Testis (tissue), 3 donors: ENCODE results near the gene EHMT2. TPM values are rescaled to one million over a fixed set of nuclear protein-coding genes. Genes with fewer than 3 reads are reported as not detected.
"Not testable (repeated sequence)": the region's sequence is repeated elsewhere in the genome, so short reads cannot be mapped to it uniquely, and the experiment has no call there.

ENCODE experiments used
- DNase-seq: peaks from one replicate; pipeline ENCODE4 v3.0.0-alpha.2; 2019
- H3K27ac ChIP-seq, 2 donors: fragments of 200-600 bp; sonication (generic); one replicate each; pipeline ENCODE4 v1.5.1; 2019
- H3K27me3 ChIP-seq: fragments of 200-600 bp; sonication (generic); one replicate; pipeline ENCODE4 v1.5.1; 2019
- H3K36me3 ChIP-seq: fragments of 200-600 bp; sonication (generic); one replicate; pipeline ENCODE4 v1.5.1; 2017; ENCODE audit warnings: low read depth; ENCODE audit errors: missing control alignments
- H3K4me1 ChIP-seq: fragments of 200-600 bp; sonication (generic); one replicate; pipeline ENCODE4 v1.5.1; 2019
- H3K4me3 ChIP-seq, 2 donors: fragments of 200-600 bp; sonication (generic); one replicate each; pipeline ENCODE4 v1.5.1; 2017 to 2019
- H3K9me3 ChIP-seq: fragments of 200-600 bp; sonication (generic); one replicate; pipeline ENCODE4 v1.5.1; 2017
- POLR2A ChIP-seq: fragments of 450-650 bp; IDR thresholded peaks from one replicate; pipeline ENCODE4 v1.6.1; 2017; ENCODE audit warnings: antibody characterized with exemption, mild to moderate bottlenecking, moderate library complexity
- WGBS, 2 donors: methylation state at CpG; one replicate each; pipeline ENCODE4 v1.1.5; 2018; 5-methylcytosine and 5-hydroxymethylcytosine counted together
- intact Hi-C: fragments of 100-400 bp; cut with DNase I; formaldehyde crosslinking; loops from one replicate; pipeline ENCODE4 v1.15.1; 2023; ENCODE audit warnings: low total_unique reads
- polyA plus RNA-seq: library from polyadenylated mRNA; stranded (reverse); fragments of 350-450 nt; fragmentation: Illumina TruSeq; extraction: RNeasy Lipid Tissue Mini Kit (QIAGEN cat#74804); gene quantifications from one replicate; pipeline ENCODE4 v1.2.3, GENCODE V29; 2014; ENCODE audit warnings: low read depth, low replicate concordance; ENCODE audit not compliant: insufficient read depth
- total RNA-seq, 2 donors: library from RNA; depleted of rRNA; stranded (reverse); fragments of >200 nt; gene quantifications; one replicate each; pipeline ENCODE4 v1.2.3, GENCODE V29; 2016
- TF ChIP-seq, protein P1 (sequence below), 3 experiments: fragments of 450-650 bp in 2 of 3; fragments of 200-600 bp in 1 of 3; sonication (generic) in 1 of 3; IDR thresholded peaks; one replicate each; pipeline ENCODE4 v1.5.1; 2016 to 2019; ENCODE audit warnings: antibody characterized with exemption in 3 of 3, mild to moderate bottlenecking in 2 of 3, moderate library complexity in 1 of 3

Gene EHMT2
- total and polyA plus RNA-seq, 3 donors from 2014 or later = 82.2 to 106 (median 102) TPM

DNA sequence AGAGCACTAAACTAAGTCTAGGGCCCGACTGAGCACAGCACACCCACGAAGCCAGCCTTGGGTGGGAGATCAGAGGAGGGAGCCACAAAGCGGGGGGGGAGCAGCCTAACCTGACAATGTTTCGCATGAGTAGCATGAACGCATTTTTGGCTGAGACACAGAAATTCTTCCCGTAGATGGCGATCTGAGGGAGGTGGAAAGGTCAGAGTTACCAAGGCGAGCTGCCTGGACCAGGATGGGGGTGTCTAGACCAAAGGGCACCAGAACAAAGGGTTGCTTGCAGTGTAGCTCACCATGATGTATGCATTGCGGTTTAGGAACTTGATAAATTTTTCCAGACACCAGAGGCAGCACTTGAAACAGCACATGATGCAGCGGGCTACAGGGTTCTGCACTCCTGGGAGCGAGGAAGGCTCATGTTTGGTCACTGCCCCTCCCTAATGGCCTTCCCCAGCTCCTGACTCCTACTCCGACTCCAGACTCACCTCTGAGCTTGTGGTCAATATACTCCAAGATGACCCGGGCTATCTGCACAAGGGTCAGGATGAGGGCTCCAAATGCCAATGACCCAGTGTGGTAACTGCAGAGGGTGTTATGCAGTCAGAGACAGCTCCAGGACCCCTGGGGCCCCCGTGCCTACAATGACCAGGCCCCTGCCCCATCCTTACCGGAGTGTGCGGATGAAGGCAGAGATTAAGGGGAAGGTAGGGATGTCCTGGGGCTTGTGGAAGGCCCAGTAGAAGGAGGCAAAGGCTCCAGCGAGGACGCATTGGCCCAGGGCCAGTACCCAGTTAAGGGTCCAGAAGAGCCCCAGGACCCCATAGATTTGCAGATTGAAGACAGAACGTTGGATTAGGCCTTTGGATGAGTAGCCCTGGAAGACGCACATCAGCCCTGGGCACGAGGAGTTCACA, 32.0 kb downstream of the EHMT2 start:
- H3K27me3 ChIP-seq = no peaks in the 10 kb centered on the region
- no peaks in the 10 kb centered on the region for H3K36me3 ChIP-seq
- H3K4me3 ChIP-seq = no peak overlapping the region
- no peak for DNase-seq
- TF ChIP-seq, protein P1, sequence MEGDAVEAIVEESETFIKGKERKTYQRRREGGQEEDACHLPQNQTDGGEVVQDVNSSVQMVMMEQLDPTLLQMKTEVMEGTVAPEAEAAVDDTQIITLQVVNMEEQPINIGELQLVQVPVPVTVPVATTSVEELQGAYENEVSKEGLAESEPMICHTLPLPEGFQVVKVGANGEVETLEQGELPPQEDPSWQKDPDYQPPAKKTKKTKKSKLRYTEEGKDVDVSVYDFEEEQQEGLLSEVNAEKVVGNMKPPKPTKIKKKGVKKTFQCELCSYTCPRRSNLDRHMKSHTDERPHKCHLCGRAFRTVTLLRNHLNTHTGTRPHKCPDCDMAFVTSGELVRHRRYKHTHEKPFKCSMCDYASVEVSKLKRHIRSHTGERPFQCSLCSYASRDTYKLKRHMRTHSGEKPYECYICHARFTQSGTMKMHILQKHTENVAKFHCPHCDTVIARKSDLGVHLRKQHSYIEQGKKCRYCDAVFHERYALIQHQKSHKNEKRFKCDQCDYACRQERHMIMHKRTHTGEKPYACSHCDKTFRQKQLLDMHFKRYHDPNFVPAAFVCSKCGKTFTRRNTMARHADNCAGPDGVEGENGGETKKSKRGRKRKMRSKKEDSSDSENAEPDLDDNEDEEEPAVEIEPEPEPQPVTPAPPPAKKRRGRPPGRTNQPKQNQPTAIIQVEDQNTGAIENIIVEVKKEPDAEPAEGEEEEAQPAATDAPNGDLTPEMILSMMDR (IDR thresholded peaks at IDR 0.05) = no peak
- TF ChIP-seq POLR2A = no peak
- intact Hi-C loops = no loop called here
- no peaks in the 10 kb centered on the region for H3K9me3 ChIP-seq
- 79 to 84% methylated on average over 21 of the region's 21 CpGs for WGBS, 2 donors
- H3K4me1 ChIP-seq = peaks cover 18% of the 10 kb centered on the region
- no peak overlapping the region for H3K27ac ChIP-seq

DNA sequence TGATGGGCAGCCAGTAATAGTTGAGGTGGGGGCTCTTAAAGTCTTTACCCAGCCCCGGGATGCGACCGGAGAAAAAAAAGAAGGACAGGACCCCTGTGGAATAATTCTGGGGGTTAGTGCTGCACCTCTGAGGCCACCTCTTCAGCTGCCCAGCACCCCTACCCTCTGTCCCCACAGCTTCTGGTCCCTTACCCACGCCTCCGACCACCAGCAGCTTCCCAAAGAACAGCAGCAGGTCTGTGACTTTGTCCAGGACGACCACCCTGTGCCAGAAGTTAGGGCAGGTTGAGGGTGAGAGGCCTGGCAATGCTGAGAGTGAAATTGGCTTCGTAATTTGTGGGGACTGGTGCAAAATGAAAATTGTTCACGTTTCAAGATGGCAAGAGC, 32.7 kb downstream of the EHMT2 start:
- intact Hi-C loops = no loop called here
- H3K4me1 ChIP-seq = peaks cover 18% of the 10 kb centered on the region
- no peak for DNase-seq
- no peak overlapping the region for H3K4me3 ChIP-seq
- H3K36me3 ChIP-seq = no peaks in the 10 kb centered on the region
- WGBS, 2 donors = 81 to 85% methylated on average over 8 of the region's 8 CpGs
- H3K9me3 ChIP-seq = no peaks in the 10 kb centered on the region
- H3K27me3 ChIP-seq = no peaks in the 10 kb centered on the region
- H3K27ac ChIP-seq = no peak overlapping the region
- TF ChIP-seq, protein P1 (IDR thresholded peaks at IDR 0.05) = no peak
- no peak for TF ChIP-seq POLR2A

DNA sequence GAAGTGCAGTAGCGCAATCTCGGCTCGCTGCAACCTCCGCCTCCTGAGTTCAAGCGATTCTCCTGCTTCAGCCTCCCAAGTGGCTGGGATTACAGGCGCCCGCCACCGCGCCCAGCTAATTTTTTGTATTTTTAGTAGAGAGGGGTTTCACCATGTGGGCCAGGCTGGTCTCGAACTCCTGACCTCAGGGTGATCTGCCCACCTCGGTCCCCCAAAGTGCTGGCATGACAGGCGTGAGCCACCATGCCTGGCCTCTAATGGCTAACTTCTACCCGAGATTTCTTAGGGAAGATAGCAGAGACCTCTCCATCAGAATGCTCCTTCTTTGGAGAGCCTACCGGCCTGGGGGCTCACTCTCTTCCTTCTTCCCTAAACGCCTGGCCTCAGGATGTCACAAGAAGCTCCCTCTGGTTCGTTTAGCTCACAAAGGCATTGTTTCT, 33.4 kb downstream of the EHMT2 start:
- 12 to 19% methylated on average over 16 of the region's 16 CpGs for WGBS, 2 donors
- H3K36me3 ChIP-seq = not testable (repeated sequence)

DNA sequence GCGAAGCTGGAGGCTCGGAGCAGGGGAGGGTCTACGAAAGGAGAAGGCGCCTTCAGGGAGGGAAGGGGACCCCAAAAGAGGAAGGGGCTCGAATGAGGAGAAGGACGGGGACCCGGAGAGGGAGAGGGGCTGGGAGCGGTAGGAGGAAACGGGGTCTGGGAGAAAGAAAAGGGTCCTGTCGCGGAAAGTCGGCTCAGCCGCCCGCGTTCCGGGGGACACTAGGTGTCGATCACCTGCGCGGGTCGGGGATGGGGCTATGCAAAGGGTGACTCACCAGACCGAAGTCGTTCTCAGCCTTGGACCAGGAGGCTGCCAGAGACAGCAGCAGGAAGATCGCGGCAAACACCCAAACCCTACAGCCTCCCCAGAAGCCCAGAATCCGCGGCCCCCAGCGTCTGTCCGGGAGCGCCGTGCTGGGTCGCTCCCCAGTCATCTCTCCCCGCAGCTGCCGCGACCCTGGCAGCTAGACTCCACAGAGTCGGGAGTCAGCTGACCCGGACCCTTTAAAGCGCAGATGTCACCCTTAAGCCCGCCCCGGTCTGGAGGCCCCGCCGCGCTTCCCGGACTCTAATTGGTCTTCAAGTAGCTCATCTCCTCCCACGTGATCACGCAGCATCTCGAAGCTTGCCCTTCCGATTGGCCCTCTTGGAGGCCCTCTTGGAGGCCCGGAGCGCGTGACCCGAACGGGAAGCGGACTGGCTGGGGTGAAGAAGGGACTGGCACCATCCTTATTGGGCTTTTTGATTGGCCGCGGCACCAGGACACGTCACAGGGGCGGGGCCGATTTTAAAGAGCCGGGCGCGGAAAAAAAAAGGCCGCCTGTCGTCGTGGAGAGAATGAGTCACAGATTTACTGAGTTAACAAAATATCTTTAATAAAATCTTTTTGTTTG, 34.9 kb downstream of the EHMT2 start, which contains the start of gene NEU1:
TSS of gene NEU1 (minus strand) at position 478 of the 892 bp plus-strand sequence. CDS start at position 433, 45 bp downstream.
- 0 to 1% methylated on average over 59 to 64 of the region's 64 CpGs for WGBS, 2 donors
- peak; percentile 100 for DNase-seq
- intact Hi-C loops = no loop called here

More for the DNA sequence above, 33.4 kb downstream of the EHMT2 start:
- H3K9me3 ChIP-seq, intact Hi-C loops, DNase-seq, H3K27me3 ChIP-seq: not testable (repeated sequence)
- peaks cover 18% of the 10 kb centered on the region for H3K4me1 ChIP-seq
- H3K4me3 ChIP-seq = peak overlapping the region; percentile 62 to 88
- H3K27ac ChIP-seq = peak overlapping the region in 1 of 2 donors; percentile 81

More for the DNA sequence above, 34.9 kb downstream of the EHMT2 start, which contains the start of gene NEU1:
- TF ChIP-seq, protein P1 (IDR thresholded peaks at IDR 0.05) = peak in 1 of 3 experiments; percentile 25
- peak; percentile 97 for TF ChIP-seq POLR2A
- no peaks in the 10 kb centered on the region for H3K27me3 ChIP-seq
- peak within 1 kb of the TSS; percentile 82 to 93 for H3K27ac ChIP-seq
- peak within 1 kb of the TSS; percentile 62 to 88 for H3K4me3 ChIP-seq
- peaks cover 18% of the 10 kb centered on the region for H3K4me1 ChIP-seq
- H3K36me3 ChIP-seq = no peaks in the 10 kb centered on the region
- no peaks in the 10 kb centered on the region for H3K9me3 ChIP-seq
